DOHH2 (cell line): ENCODE data around the gene CNTNAP2.

Source experiments
- EZH2phosphoT487 ChIP-seq: fragments of 200-600 bp; sonication (generic); IDR thresholded peaks from 2 replicates; pipeline ENCODE4 v1.6.1; 2017; ENCODE audit warnings: borderline replicate concordance, mild to moderate bottlenecking, antibody characterized with exemption, low read length, moderate library complexity, mixed read lengths
- TF ChIP-seq, protein P1 (sequence below): fragments of 200-600 bp; sonication (generic); IDR thresholded peaks from one replicate; pipeline ENCODE4 v1.5.1; 2014; ENCODE audit warnings: antibody characterized with exemption, mild to moderate bottlenecking, low read depth, low read length; ENCODE audit not compliant: poor library complexity, severe bottlenecking

DNA sequence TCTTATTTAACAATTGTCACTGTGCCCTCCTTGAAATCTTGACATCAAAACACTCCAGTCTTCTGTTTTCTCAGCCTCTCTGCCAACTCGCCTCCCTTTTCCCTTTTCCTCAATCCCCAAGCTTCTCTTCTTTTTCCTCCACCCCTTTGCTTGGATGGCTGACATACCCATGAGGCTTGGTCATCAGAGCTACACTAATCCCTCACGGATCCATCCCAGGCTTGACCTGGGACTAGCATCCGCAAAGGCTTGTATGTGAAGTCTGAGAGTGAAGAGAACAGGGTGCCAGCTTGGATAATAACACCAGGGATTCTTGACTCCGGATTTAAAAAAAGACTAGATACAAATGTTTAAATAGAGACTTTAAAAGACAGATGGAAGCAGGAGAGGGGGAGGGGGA lies 2045.2 kb downstream of the CNTNAP2 start:
- TF ChIP-seq, protein P1, sequence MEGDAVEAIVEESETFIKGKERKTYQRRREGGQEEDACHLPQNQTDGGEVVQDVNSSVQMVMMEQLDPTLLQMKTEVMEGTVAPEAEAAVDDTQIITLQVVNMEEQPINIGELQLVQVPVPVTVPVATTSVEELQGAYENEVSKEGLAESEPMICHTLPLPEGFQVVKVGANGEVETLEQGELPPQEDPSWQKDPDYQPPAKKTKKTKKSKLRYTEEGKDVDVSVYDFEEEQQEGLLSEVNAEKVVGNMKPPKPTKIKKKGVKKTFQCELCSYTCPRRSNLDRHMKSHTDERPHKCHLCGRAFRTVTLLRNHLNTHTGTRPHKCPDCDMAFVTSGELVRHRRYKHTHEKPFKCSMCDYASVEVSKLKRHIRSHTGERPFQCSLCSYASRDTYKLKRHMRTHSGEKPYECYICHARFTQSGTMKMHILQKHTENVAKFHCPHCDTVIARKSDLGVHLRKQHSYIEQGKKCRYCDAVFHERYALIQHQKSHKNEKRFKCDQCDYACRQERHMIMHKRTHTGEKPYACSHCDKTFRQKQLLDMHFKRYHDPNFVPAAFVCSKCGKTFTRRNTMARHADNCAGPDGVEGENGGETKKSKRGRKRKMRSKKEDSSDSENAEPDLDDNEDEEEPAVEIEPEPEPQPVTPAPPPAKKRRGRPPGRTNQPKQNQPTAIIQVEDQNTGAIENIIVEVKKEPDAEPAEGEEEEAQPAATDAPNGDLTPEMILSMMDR: no peak
- TF ChIP-seq EZH2phosphoT487: no peak
